Liver (tissue), 9 donors: Measurements from ENCODE around the gene SUCO. TPM values are rescaled to one million over a fixed set of nuclear protein-coding genes. Genes with fewer than 3 reads are reported as not detected.

Experiments
- DNase-seq: peaks from one replicate; pipeline ENCODE4 v3.0.0-alpha.2; 2017; ENCODE audit warnings: low spot score
- H3K27ac ChIP-seq, 2 donors: one replicate each; pipeline ENCODE4 v1.7.0; 2013; ENCODE audit warnings: inconsistent platforms in 2 of 2, low read length in 2 of 2, control low read depth in 1 of 2, low read depth in 1 of 2, mild to moderate bottlenecking in 1 of 2
- H3K27me3 ChIP-seq, 4 donors: one replicate each; pipeline versions ENCODE4 v1.6.1 to v1.7.0; 2013; ENCODE audit warnings: low read length in 3 of 4, inconsistent platforms in 1 of 4, mild to moderate bottlenecking in 1 of 4, moderate library complexity in 1 of 4; ENCODE audit not compliant: control insufficient read depth in 4 of 4, insufficient read depth in 4 of 4
- H3K36me3 ChIP-seq, 4 donors: one replicate each; pipeline versions ENCODE4 v1.6.1 to v1.7.0; 2013; ENCODE audit warnings: low read length in 3 of 4, mild to moderate bottlenecking in 3 of 4, low read depth in 1 of 4, moderate library complexity in 1 of 4; ENCODE audit not compliant: control insufficient read depth in 4 of 4, insufficient read depth in 3 of 4
- H3K4me1 ChIP-seq, 4 donors: one replicate each; pipeline versions ENCODE4 v1.6.1 to v1.7.0; 2013; ENCODE audit warnings: low read length in 3 of 4, mild to moderate bottlenecking in 3 of 4, moderate library complexity in 1 of 4; ENCODE audit not compliant: control insufficient read depth in 4 of 4, insufficient read depth in 4 of 4
- H3K4me3 ChIP-seq, 3 donors: one replicate each; pipeline versions ENCODE4 v1.6.1 to v1.7.0; 2013; ENCODE audit warnings: low read length in 3 of 3, control low read depth in 1 of 3, low read depth in 1 of 3, mild to moderate bottlenecking in 1 of 3
- H3K9ac ChIP-seq, 2 donors: one replicate each; pipeline ENCODE4 v1.7.0; 2013; ENCODE audit warnings: low read length in 2 of 2, mild to moderate bottlenecking in 2 of 2, moderate library complexity in 2 of 2, control low read depth in 1 of 2, low read depth in 1 of 2
- H3K9me3 ChIP-seq, 4 donors: one replicate each; pipeline versions ENCODE4 v1.6.1 to v1.7.0; 2013; ENCODE audit warnings: low read length in 3 of 4; ENCODE audit not compliant: control insufficient read depth in 4 of 4
- ATF3 ChIP-seq: IDR thresholded peaks from 2 replicates; pipeline ENCODE4 v1.6.1; 2016; ENCODE audit warnings: antibody characterized with exemption
- EGR1 ChIP-seq, 2 donors: IDR thresholded peaks; 2 replicates each; pipeline ENCODE4 v1.6.1; 2016 to 2018; ENCODE audit warnings: antibody characterized with exemption in 2 of 2, low read depth in 2 of 2
- FOXA1 ChIP-seq: IDR thresholded peaks from 2 replicates; pipeline ENCODE4 v1.6.1; 2016; ENCODE audit warnings: antibody characterized with exemption
- FOXA2 ChIP-seq: IDR thresholded peaks from 2 replicates; pipeline ENCODE4 v1.6.1; 2016; ENCODE audit warnings: antibody characterized with exemption
- GABPA ChIP-seq, 2 donors: IDR thresholded peaks in 1 of 2; conservative IDR thresholded peaks in 1 of 2; 2 replicates each; pipeline ENCODE4 v1.6.1; 2016; ENCODE audit warnings: antibody characterized with exemption in 2 of 2, mild to moderate bottlenecking in 1 of 2, moderate library complexity in 1 of 2
- HNF4A ChIP-seq, 2 donors: conservative IDR thresholded peaks; 2 replicates each; pipeline ENCODE4 v1.6.1; 2016; ENCODE audit warnings: antibody characterized with exemption in 2 of 2, mild to moderate bottlenecking in 2 of 2
- HNF4G ChIP-seq: IDR thresholded peaks from 2 replicates; pipeline ENCODE4 v1.6.1; 2016; ENCODE audit warnings: antibody characterized with exemption
- JUND ChIP-seq, 2 donors: IDR thresholded peaks; 2 replicates each; pipeline ENCODE4 v1.6.1; 2016; ENCODE audit warnings: antibody characterized with exemption in 2 of 2
- NR2F2 ChIP-seq: IDR thresholded peaks from 2 replicates; pipeline ENCODE4 v1.6.1; 2016; ENCODE audit warnings: antibody characterized with exemption
- RAD21 ChIP-seq, 2 donors: IDR thresholded peaks; 2 replicates each; pipeline ENCODE4 v1.6.1; 2016; ENCODE audit warnings: antibody characterized with exemption in 2 of 2, mild to moderate bottlenecking in 2 of 2
- REST ChIP-seq: IDR thresholded peaks from 2 replicates; pipeline ENCODE4 v1.6.1; 2016; ENCODE audit warnings: antibody characterized with exemption, mild to moderate bottlenecking
- RXRA ChIP-seq, 2 donors: IDR thresholded peaks; 2 replicates each; pipeline ENCODE4 v1.6.1; 2017 to 2018; ENCODE audit warnings: antibody characterized with exemption in 2 of 2, mild to moderate bottlenecking in 1 of 2
- SP1 ChIP-seq: IDR thresholded peaks from 2 replicates; pipeline ENCODE4 v1.6.1; 2018; ENCODE audit warnings: antibody characterized with exemption, mild to moderate bottlenecking
- TAF1 ChIP-seq: conservative IDR thresholded peaks from 2 replicates; pipeline ENCODE4 v1.6.1; 2016; ENCODE audit warnings: antibody characterized with exemption, mild to moderate bottlenecking
- YY1 ChIP-seq: IDR thresholded peaks from 2 replicates; pipeline ENCODE4 v1.6.1; 2016; ENCODE audit warnings: antibody characterized with exemption, mild to moderate bottlenecking
- WGBS: extraction: QIAGEN DNeasy Blood & Tissue Kit; methylation state at CpG from one replicate; pipeline ENCODE4 v1.1.7; 2013; 5-methylcytosine and 5-hydroxymethylcytosine counted together
- polyA plus RNA-seq, 2 donors: library from polyadenylated mRNA; stranded (reverse) in 1 of 2; unstranded in 1 of 2; fragments of 200-250 nt in 1 of 2; fragments of >200 nt in 1 of 2; fragmentation: Nextera tagmentation in 1 of 2; extraction: Ambion mirVana in 1 of 2; gene quantifications; one replicate each; pipeline versions ENCODE4 v1.2.1 to v1.2.3, GENCODE V29; 2013 to 2015
- total RNA-seq, 2 donors: library from RNA; depleted of rRNA; stranded (reverse); fragments of >200 nt; gene quantifications; one replicate each; pipeline ENCODE4 v1.2.3, GENCODE V29; 2014
- TF ChIP-seq, protein P1 (sequence below): IDR thresholded peaks from 2 replicates; pipeline ENCODE4 v1.6.1; 2016; ENCODE audit warnings: antibody characterized with exemption
- TF ChIP-seq, protein P2 (sequence below): IDR thresholded peaks from 2 replicates; pipeline ENCODE4 v1.6.1; 2016; ENCODE audit warnings: antibody characterized with exemption
- TF ChIP-seq, protein P3 (sequence below): fragments of 150-350 bp; IDR thresholded peaks from 2 replicates; pipeline ENCODE4 v1.5.1; 2017; ENCODE audit warnings: improper control_type of control experiment, low read depth, low read length; ENCODE audit not compliant: missing input control
- donor health status: healthy.
- donor health status: healthy.
- donor health status: healthy.
- donor health status: healthy.
- donor health status: healthy.

Gene SUCO
- total and polyA plus RNA-seq, 4 donors, result 2.8 to 38.1 (median 8.5) TPM

DNA sequence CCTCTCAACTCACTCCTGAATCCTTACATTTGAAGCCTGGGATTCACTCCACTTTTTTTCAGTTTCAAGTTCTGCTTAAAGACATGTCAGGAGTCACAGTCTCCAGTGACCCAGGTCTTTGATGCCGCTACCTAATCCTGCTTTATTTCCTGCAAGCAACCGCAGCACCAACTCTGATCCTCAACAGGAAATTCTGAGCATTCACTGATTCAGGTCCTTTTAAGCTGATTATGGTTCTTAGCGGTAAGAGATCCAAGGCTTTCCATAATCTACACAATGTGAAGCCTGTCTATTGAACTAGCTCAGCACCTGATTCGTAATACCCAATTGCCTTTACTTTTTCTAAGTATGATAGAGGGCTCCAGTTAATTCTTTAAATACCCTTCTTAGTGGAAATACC is 45.4 kb upstream of the SUCO start:
- no peak for TF ChIP-seq NR2F2
- no peak for TF ChIP-seq EGR1 (IDR thresholded peaks at IDR 0.05; ENCODE audit: low read depth in 2 of 2)
- TF ChIP-seq RXRA (IDR thresholded peaks at IDR 0.05), result no peak
- TF ChIP-seq FOXA1, result no peak
- no peak for TF ChIP-seq RAD21 (IDR thresholded peaks at IDR 0.05)
- TF ChIP-seq, protein P1, sequence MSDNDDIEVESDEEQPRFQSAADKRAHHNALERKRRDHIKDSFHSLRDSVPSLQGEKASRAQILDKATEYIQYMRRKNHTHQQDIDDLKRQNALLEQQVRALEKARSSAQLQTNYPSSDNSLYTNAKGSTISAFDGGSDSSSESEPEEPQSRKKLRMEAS, result no peak
- TF ChIP-seq, protein P2, sequence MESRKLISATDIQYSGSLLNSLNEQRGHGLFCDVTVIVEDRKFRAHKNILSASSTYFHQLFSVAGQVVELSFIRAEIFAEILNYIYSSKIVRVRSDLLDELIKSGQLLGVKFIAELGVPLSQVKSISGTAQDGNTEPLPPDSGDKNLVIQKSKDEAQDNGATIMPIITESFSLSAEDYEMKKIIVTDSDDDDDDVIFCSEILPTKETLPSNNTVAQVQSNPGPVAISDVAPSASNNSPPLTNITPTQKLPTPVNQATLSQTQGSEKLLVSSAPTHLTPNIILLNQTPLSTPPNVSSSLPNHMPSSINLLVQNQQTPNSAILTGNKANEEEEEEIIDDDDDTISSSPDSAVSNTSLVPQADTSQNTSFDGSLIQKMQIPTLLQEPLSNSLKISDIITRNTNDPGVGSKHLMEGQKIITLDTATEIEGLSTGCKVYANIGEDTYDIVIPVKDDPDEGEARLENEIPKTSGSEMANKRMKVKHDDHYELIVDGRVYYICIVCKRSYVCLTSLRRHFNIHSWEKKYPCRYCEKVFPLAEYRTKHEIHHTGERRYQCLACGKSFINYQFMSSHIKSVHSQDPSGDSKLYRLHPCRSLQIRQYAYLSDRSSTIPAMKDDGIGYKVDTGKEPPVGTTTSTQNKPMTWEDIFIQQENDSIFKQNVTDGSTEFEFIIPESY, result no peak
- TF ChIP-seq HNF4A (conservative IDR thresholded peaks at IDR 0.05), result no peak
- TF ChIP-seq YY1, result no peak
- TF ChIP-seq SP1, result no peak
- TF ChIP-seq HNF4G, result no peak
- TF ChIP-seq ATF3, result no peak
- no peak for TF ChIP-seq TAF1
- TF ChIP-seq GABPA (IDR thresholded peaks at IDR 0.05 in 1 of 2, conservative IDR thresholded peaks at IDR 0.05 in 1 of 2), result no peak
- no peak for TF ChIP-seq REST
- TF ChIP-seq, protein P3, sequence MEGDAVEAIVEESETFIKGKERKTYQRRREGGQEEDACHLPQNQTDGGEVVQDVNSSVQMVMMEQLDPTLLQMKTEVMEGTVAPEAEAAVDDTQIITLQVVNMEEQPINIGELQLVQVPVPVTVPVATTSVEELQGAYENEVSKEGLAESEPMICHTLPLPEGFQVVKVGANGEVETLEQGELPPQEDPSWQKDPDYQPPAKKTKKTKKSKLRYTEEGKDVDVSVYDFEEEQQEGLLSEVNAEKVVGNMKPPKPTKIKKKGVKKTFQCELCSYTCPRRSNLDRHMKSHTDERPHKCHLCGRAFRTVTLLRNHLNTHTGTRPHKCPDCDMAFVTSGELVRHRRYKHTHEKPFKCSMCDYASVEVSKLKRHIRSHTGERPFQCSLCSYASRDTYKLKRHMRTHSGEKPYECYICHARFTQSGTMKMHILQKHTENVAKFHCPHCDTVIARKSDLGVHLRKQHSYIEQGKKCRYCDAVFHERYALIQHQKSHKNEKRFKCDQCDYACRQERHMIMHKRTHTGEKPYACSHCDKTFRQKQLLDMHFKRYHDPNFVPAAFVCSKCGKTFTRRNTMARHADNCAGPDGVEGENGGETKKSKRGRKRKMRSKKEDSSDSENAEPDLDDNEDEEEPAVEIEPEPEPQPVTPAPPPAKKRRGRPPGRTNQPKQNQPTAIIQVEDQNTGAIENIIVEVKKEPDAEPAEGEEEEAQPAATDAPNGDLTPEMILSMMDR, result no peak
- no peak for TF ChIP-seq FOXA2

DNA sequence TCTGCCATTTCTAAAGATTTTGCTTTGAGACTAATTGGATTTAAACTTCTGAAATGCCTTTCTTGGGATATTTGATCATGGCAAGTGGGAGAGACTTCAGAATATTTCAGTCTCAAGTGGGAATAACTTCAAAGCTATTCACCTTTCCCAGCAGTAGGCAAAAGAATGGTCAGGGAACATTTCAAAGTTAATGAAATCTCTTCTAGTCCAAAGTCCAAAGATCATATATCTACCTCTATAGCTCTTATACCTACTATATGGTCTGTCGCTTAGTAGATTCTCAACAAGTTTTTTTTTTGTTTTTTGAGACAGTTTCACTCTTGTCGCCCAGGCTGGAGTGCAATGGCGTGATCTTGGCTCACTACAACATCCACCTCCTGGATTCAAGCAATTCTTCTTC is 44.6 kb upstream of the SUCO start:
- Histone ChIP-seq H3K9me3 (no peaks in the 10 kb centered on the region), H3K4me3 (no peak overlapping the region), H3K27ac (no peak overlapping the region), H3K27me3 (no peaks in the 10 kb centered on the region), H3K4me1 (no peaks in the 10 kb centered on the region), H3K9ac (no peak overlapping the region), H3K36me3 (no peaks in the 10 kb centered on the region)
- DNase-seq, result no peak
- 97% methylated on average over 3 of the region's 3 CpGs for WGBS
- TF ChIP-seq JUND (IDR thresholded peaks at IDR 0.05) (no peak), REST (no peak), GABPA (IDR thresholded peaks at IDR 0.05 in 1 of 2, conservative IDR thresholded peaks at IDR 0.05 in 1 of 2) (no peak), TAF1 (no peak), SP1 (no peak), RAD21 (IDR thresholded peaks at IDR 0.05) (no peak), ATF3 (no peak), FOXA2 (no peak), EGR1 (IDR thresholded peaks at IDR 0.05; ENCODE audit: low read depth in 2 of 2) (no peak), FOXA1 (no peak), YY1 (no peak), HNF4A (conservative IDR thresholded peaks at IDR 0.05) (no peak), NR2F2 (no peak), RXRA (IDR thresholded peaks at IDR 0.05) (no peak)
- TF ChIP-seq, protein P1, result no peak

More for the DNA sequence above, 45.4 kb upstream of the SUCO start:
- 79% methylated on average over 4 of the region's 4 CpGs for WGBS
- H3K27ac ChIP-seq, result no peak overlapping the region
- no peak overlapping the region for H3K4me3 ChIP-seq
- no peaks in the 10 kb centered on the region for H3K27me3 ChIP-seq
- H3K36me3 ChIP-seq, result no peaks in the 10 kb centered on the region
- H3K9me3 ChIP-seq, result no peaks in the 10 kb centered on the region
- no peak for DNase-seq
- no peak overlapping the region for H3K9ac ChIP-seq
- no peaks in the 10 kb centered on the region for H3K4me1 ChIP-seq
